ENCODE measurements around the gene TMEM119. TPM values are rescaled to one million over a fixed set of nuclear protein-coding genes. Genes with fewer than 3 reads are reported as not detected.
A peak's percentile ranks its signal among the peaks of the same experiment; 100 is the strongest.

TMEM119 gene
- total and polyA plus RNA-seq, 2 of the 13 experiments (the other 11 are each of a cell fraction or from before 2014, with no cell fraction given), result not detected

DNA sequence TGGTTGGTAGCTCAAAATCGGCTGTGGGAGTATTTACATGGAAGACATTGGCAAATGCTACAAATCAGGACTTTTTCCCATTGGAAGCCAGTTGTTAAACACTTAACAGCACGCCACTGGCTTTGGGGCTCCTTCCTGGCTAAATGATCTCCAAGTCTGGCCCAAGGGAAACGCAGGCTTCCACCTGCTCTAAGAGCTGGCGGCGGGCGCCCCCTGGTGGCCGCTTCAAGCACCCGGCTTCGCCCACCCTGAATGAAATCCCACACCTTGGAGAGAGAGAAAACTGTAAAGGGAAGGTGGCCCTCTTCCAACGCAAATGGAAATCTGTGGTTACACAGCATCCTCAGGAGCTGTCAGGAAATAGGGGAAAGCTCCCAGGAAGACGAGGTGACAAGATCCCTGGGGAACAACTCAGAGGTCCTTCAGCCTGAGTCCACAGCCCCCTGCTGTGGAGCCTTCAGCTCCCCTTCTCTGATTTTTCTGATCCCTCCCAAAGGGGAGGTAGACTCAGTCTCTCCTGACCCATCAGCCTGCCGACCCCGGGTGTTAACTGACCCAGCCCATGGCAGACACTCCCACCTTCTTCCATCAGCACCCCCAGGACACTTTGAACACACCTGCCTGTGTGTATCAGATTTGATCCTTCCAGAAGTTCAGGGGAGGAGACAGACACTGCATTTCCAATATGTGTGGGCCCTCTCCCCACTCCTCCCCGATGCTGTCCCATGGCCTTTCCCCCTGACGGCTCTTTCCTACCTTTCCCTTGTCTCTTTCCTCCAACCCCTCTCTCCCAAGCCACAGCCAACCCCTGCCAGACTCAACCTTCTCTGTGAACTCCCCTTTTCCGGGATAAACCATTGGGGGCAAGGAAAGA lies 20.4 kb upstream of the TMEM119 start (continued):
- TF ChIP-seq, protein P1, sequence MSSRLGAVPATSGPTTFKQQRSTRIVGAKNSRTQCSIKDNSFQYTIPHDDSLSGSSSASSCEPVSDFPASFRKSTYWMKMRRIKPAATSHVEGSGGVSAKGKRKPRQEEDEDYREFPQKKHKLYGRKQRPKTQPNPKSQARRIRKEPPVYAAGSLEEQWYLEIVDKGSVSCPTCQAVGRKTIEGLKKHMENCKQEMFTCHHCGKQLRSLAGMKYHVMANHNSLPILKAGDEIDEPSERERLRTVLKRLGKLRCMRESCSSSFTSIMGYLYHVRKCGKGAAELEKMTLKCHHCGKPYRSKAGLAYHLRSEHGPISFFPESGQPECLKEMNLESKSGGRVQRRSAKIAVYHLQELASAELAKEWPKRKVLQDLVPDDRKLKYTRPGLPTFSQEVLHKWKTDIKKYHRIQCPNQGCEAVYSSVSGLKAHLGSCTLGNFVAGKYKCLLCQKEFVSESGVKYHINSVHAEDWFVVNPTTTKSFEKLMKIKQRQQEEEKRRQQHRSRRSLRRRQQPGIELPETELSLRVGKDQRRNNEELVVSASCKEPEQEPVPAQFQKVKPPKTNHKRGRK (CRISPR knock-in tag; IDR thresholded peaks at IDR 0.05), result no peak
- TF ChIP-seq GTF3A (CRISPR knock-in tag; conservative IDR thresholded peaks at IDR 0.05) (no peak), YY1 (IDR thresholded peaks at IDR 0.05; ENCODE audit: insufficient read depth, insufficient replicate concordance, low read depth, low read length) (peak; percentile 38), FOXK2 (IDR thresholded peaks at IDR 0.05) (no peak), CENPX (CRISPR knock-in tag; IDR thresholded peaks at IDR 0.05) (no peak), SOX6 (IDR thresholded peaks at IDR 0.05) (no peak), SOX6 (CRISPR knock-in tag; IDR thresholded peaks at IDR 0.05) (no peak), IRF2 (CRISPR knock-in tag; IDR thresholded peaks at IDR 0.05) (no peak), PLRG1 (conservative IDR thresholded peaks at IDR 0.05) (no peak), TBX2 (CRISPR knock-in tag; IDR thresholded peaks at IDR 0.05; ENCODE audit: borderline replicate concordance) (peak; percentile 40; the same call in 1 of the 2 replicates), RXRB (CRISPR knock-in tag; IDR thresholded peaks at IDR 0.05; ENCODE audit: borderline replicate concordance) (no peak), ZNF430 (CRISPR knock-in tag; IDR thresholded peaks at IDR 0.05) (no peak)
- TF ChIP-seq, protein P2, sequence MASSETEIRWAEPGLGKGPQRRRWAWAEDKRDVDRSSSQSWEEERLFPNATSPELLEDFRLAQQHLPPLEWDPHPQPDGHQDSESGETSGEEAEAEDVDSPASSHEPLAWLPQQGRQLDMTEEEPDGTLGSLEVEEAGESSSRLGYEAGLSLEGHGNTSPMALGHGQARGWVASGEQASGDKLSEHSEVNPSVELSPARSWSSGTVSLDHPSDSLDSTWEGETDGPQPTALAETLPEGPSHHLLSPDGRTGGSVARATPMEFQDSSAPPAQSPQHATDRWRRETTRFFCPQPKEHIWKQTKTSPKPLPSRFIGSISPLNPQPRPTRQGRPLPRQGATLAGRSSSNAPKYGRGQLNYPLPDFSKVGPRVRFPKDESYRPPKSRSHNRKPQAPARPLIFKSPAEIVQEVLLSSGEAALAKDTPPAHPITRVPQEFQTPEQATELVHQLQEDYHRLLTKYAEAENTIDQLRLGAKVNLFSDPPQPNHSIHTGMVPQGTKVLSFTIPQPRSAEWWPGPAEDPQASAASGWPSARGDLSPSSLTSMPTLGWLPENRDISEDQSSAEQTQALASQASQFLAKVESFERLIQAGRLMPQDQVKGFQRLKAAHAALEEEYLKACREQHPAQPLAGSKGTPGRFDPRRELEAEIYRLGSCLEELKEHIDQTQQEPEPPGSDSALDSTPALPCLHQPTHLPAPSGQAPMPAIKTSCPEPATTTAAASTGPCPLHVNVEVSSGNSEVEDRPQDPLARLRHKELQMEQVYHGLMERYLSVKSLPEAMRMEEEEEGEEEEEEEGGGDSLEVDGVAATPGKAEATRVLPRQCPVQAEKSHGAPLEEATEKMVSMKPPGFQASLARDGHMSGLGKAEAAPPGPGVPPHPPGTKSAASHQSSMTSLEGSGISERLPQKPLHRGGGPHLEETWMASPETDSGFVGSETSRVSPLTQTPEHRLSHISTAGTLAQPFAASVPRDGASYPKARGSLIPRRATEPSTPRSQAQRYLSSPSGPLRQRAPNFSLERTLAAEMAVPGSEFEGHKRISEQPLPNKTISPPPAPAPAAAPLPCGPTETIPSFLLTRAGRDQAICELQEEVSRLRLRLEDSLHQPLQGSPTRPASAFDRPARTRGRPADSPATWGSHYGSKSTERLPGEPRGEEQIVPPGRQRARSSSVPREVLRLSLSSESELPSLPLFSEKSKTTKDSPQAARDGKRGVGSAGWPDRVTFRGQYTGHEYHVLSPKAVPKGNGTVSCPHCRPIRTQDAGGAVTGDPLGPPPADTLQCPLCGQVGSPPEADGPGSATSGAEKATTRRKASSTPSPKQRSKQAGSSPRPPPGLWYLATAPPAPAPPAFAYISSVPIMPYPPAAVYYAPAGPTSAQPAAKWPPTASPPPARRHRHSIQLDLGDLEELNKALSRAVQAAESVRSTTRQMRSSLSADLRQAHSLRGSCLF (CRISPR knock-in tag; IDR thresholded peaks at IDR 0.05; ENCODE audit: borderline replicate concordance), result no peak
- TF ChIP-seq, protein P3, sequence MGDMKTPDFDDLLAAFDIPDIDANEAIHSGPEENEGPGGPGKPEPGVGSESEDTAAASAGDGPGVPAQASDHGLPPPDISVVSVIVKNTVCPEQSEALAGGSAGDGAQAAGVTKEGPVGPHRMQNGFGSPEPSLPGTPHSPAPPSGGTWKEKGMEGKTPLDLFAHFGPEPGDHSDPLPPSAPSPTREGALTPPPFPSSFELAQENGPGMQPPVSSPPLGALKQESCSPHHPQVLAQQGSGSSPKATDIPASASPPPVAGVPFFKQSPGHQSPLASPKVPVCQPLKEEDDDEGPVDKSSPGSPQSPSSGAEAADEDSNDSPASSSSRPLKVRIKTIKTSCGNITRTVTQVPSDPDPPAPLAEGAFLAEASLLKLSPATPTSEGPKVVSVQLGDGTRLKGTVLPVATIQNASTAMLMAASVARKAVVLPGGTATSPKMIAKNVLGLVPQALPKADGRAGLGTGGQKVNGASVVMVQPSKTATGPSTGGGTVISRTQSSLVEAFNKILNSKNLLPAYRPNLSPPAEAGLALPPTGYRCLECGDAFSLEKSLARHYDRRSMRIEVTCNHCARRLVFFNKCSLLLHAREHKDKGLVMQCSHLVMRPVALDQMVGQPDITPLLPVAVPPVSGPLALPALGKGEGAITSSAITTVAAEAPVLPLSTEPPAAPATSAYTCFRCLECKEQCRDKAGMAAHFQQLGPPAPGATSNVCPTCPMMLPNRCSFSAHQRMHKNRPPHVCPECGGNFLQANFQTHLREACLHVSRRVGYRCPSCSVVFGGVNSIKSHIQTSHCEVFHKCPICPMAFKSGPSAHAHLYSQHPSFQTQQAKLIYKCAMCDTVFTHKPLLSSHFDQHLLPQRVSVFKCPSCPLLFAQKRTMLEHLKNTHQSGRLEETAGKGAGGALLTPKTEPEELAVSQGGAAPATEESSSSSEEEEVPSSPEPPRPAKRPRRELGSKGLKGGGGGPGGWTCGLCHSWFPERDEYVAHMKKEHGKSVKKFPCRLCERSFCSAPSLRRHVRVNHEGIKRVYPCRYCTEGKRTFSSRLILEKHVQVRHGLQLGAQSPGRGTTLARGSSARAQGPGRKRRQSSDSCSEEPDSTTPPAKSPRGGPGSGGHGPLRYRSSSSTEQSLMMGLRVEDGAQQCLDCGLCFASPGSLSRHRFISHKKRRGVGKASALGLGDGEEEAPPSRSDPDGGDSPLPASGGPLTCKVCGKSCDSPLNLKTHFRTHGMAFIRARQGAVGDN (CRISPR knock-in tag; IDR thresholded peaks at IDR 0.05), result peak; percentile 27; the same call in 1 of the 2 replicates
- TF ChIP-seq, protein P4, sequence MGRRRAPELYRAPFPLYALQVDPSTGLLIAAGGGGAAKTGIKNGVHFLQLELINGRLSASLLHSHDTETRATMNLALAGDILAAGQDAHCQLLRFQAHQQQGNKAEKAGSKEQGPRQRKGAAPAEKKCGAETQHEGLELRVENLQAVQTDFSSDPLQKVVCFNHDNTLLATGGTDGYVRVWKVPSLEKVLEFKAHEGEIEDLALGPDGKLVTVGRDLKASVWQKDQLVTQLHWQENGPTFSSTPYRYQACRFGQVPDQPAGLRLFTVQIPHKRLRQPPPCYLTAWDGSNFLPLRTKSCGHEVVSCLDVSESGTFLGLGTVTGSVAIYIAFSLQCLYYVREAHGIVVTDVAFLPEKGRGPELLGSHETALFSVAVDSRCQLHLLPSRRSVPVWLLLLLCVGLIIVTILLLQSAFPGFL (CRISPR knock-in tag; IDR thresholded peaks at IDR 0.05), result no peak
